ENCODE results near the gene PRRT2.
A peak's percentile ranks its signal among the peaks of the same experiment; 100 is the strongest.

The PRRT2 gene

GRCh38 chr16:29857133-29857760, 45.3 kb downstream of the PRRT2 start:
- no peaks in the 10 kb centered on the region for H3K9me3 ChIP-seq (ENCODE audit: insufficient read depth, low read depth, low read length)
- no peak overlapping the region for H3K27ac ChIP-seq (ENCODE audit: low read depth, low read length)
- H3K36me3 ChIP-seq (ENCODE audit: insufficient read depth, low read length) = peaks cover 22% of the 10 kb centered on the region
- no peak overlapping the region for H3K9ac ChIP-seq (ENCODE audit: low read depth, low read length)
- no peaks in the 10 kb centered on the region for H3K27me3 ChIP-seq (ENCODE audit: insufficient read depth, low read length)
- H3K4me1 ChIP-seq (ENCODE audit: insufficient read depth, low read length) = no peaks in the 10 kb centered on the region
- no peak overlapping the region for H3K4me3 ChIP-seq (ENCODE audit: low read length)
- WGBS = 95% methylated on average over 7 of the region's 7 CpGs

DNA sequence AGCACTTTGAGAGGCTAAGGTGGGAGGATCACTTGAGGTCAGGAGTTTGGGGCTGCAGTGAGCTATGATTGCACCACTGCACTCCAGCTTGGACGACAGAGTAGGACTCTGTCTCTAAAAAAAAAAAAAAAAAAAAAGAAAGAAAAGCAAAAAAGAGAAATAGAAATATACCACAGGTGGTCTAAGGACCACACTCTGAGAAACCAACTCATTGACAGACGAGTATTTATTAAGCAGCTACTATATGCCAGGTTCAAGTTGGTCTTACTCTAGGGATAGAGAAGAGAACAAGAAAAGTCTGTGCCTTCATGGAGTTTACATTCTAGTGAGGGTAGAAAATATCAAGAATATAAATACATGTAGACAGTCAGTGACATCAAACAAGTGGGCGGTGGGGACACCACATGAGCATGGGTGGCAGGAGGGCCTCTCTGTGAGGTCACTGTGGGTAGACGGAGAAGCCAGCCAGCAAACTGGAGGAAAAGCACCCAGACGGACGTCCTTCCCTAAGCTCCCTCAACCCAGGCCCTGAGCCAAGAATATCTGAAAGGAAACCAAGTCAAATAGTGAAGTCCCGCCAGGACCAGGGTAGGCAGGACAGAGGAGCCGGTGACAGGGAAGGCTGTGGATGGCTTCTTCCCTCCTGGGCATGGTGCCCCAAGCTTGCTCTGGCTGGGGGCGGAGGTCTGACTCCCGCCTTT, 46.3 kb downstream of the PRRT2 start:
- no peak overlapping the region for H3K9ac ChIP-seq (ENCODE audit: low read depth, low read length)
- no peaks in the 10 kb centered on the region for H3K4me1 ChIP-seq (ENCODE audit: insufficient read depth, low read length)

DNA sequence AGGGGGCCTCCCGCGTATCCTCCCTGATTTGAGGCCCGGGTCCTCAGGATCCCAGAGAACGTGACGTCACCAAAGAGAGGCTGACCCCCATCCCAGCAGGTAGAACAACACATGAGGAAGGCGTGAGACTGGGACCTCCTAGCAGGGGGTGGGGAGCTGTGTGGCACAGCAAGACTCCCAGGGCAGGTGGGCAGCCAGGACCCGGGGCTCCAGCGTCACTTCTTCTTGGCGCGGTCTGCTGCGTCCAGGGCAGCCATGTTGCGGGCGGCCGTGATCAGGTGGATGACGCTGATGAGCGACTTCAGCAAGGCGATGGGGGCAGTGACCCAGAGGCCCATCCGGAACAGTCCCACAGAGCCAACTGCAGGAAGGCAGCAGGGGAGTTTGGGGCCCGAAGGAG, 47.0 kb downstream of the PRRT2 start:
- Histone ChIP-seq H3K36me3 (ENCODE audit: insufficient read depth, low read length) (peaks cover 22% of the 10 kb centered on the region), H3K9me3 (ENCODE audit: insufficient read depth, low read depth, low read length) (no peaks in the 10 kb centered on the region), H3K27me3 (ENCODE audit: insufficient read depth, low read length) (no peaks in the 10 kb centered on the region), H3K4me3 (ENCODE audit: low read length) (no peak overlapping the region), H3K4me1 (ENCODE audit: insufficient read depth, low read length) (no peaks in the 10 kb centered on the region), H3K9ac (ENCODE audit: low read depth, low read length) (no peak overlapping the region), H3K27ac (ENCODE audit: low read depth, low read length) (no peak overlapping the region)
- WGBS = 94% methylated on average over 19 of the region's 19 CpGs

More for the DNA sequence above, 46.3 kb downstream of the PRRT2 start:
- H3K27ac ChIP-seq (ENCODE audit: low read depth, low read length) = no peak overlapping the region
- peaks cover 22% of the 10 kb centered on the region for H3K36me3 ChIP-seq (ENCODE audit: insufficient read depth, low read length)
- H3K27me3 ChIP-seq (ENCODE audit: insufficient read depth, low read length) = no peaks in the 10 kb centered on the region
- no peaks in the 10 kb centered on the region for H3K9me3 ChIP-seq (ENCODE audit: insufficient read depth, low read depth, low read length)
- WGBS = 92% methylated on average over 9 of the region's 10 CpGs
- no peak overlapping the region for H3K4me3 ChIP-seq (ENCODE audit: low read length)

- no peak overlapping the region for H3K4me3 ChIP-seq (ENCODE audit: low read length)
- H3K36me3 ChIP-seq (ENCODE audit: insufficient read depth, low read length) = peaks cover 22% of the 10 kb centered on the region
- no peak overlapping the region for H3K27ac ChIP-seq (ENCODE audit: low read depth, low read length)
- H3K9ac ChIP-seq (ENCODE audit: low read depth, low read length) = no peak overlapping the region
- no peaks in the 10 kb centered on the region for H3K4me1 ChIP-seq (ENCODE audit: insufficient read depth, low read length)
- H3K27me3 ChIP-seq (ENCODE audit: insufficient read depth, low read length) = no peaks in the 10 kb centered on the region
- WGBS = 92% methylated on average over 9 of the region's 9 CpGs
- H3K9me3 ChIP-seq (ENCODE audit: insufficient read depth, low read depth, low read length) = no peaks in the 10 kb centered on the region
Observed at GRCh38 chr16:29860218-29860617, 48.2 kb downstream of the PRRT2 start.

DNA sequence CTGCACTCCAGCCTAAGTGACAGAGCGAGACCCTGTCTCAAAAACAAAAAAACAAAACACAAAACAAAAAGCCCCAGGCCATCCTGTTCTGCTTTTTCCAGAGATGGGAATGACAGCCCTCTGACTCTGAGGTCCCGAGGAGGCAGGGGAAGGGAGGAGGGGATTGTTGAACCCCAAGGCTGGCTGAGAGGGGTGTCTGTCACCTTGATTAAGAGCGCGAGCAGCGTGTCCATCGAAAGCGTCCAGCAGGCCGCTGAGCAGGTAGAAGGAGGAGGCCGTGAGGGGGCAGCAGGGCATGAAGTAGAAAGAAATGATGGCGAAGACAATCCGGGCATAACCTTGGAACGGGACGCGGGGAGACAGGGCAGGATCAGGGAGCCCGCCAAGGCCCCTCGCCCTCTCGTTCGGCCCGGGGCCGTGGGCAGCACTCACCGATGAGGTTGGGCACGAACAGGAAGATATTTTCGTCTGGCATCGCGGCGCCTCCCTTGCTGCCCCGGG, 50.4 kb downstream of the PRRT2 start:
- no peaks in the 10 kb centered on the region for H3K9me3 ChIP-seq (ENCODE audit: insufficient read depth, low read depth, low read length)
- WGBS = 3% methylated on average over 27 of the region's 27 CpGs
- H3K4me3 ChIP-seq (ENCODE audit: low read length) = peak overlapping the region; percentile 97
- peak overlapping the region; percentile 92 for H3K9ac ChIP-seq (ENCODE audit: low read depth, low read length)
- H3K27me3 ChIP-seq (ENCODE audit: insufficient read depth, low read length) = no peaks in the 10 kb centered on the region
- H3K27ac ChIP-seq (ENCODE audit: low read depth, low read length) = peak overlapping the region; percentile 95; the same call in 1 of the 2 replicates
- H3K4me1 ChIP-seq (ENCODE audit: insufficient read depth, low read length) = no peaks in the 10 kb centered on the region
- peaks cover 22% of the 10 kb centered on the region for H3K36me3 ChIP-seq (ENCODE audit: insufficient read depth, low read length)

GRCh38 chr16:29862884-29863668, 51.1 kb downstream of the PRRT2 start, which contains the start of gene CDIPT:
CDIPT (minus strand) TSS chr16:29863226; CDS start chr16:29862857, 369 bp downstream.
- under 1% methylated on average over 53 of the region's 57 CpGs for WGBS
- peaks cover 22% of the 10 kb centered on the region for H3K36me3 ChIP-seq (ENCODE audit: insufficient read depth, low read length)
- no peaks in the 10 kb centered on the region for H3K4me1 ChIP-seq (ENCODE audit: insufficient read depth, low read length)
- no peaks in the 10 kb centered on the region for H3K27me3 ChIP-seq (ENCODE audit: insufficient read depth, low read length)
- H3K9ac ChIP-seq (ENCODE audit: low read depth, low read length) = peak within 1 kb of the TSS; percentile 92
- H3K27ac ChIP-seq (ENCODE audit: low read depth, low read length) = peak within 1 kb of the TSS; percentile 95
- peak within 1 kb of the TSS; percentile 97 for H3K4me3 ChIP-seq (ENCODE audit: low read length)
- H3K9me3 ChIP-seq (ENCODE audit: insufficient read depth, low read depth, low read length) = no peaks in the 10 kb centered on the region

DNA sequence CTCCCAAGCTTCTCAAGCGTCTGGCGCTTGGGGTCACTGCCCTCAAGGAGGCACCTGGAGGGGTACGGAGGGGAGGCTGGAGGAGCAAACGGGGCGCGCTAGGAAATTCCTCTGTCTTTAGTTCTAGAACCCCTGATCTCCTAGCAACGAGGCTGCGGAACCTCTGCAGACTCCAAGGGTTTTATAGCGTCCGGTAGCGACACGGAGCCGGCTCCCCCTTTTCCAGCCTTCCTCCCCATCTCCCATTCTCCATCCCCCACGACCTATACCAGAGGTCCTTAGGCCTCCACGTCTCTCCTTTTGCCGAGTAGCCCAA, 51.6 kb downstream of the PRRT2 start:
- Histone ChIP-seq H3K9me3 (ENCODE audit: insufficient read depth, low read depth, low read length) (no peaks in the 10 kb centered on the region), H3K9ac (ENCODE audit: low read depth, low read length) (no peak overlapping the region), H3K36me3 (ENCODE audit: insufficient read depth, low read length) (peaks cover 17% of the 10 kb centered on the region), H3K27ac (ENCODE audit: low read depth, low read length) (no peak overlapping the region), H3K27me3 (ENCODE audit: insufficient read depth, low read length) (no peaks in the 10 kb centered on the region), H3K4me3 (ENCODE audit: low read length) (peak overlapping the region; percentile 97), H3K4me1 (ENCODE audit: insufficient read depth, low read length) (no peaks in the 10 kb centered on the region)
- WGBS = 37% methylated on average over 16 of the region's 16 CpGs

DNA sequence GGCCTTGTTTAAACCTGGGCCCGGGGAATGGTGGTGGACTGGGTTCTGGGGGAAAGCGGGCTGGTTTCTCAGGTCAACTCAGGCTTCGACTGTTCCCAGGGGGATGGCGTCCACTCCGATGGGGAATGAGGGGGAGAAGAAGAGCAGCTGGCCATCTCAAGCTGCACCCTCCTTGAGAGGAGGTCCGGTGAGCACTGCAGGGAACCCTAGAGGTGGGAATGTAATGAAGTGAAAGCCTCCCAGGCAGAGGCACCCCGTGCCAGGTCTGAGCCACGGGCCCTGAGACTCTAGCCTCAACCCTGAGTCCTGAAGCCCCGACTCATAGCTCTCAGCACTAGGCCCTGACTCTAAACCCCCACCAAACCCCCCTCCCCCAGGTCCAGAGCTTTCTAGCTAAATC, 52.2 kb downstream of the PRRT2 start:
- Histone ChIP-seq H3K4me1 (ENCODE audit: insufficient read depth, low read length) (no peaks in the 10 kb centered on the region), H3K36me3 (ENCODE audit: insufficient read depth, low read length) (peaks cover 14% of the 10 kb centered on the region), H3K4me3 (ENCODE audit: low read length) (no peak overlapping the region), H3K27me3 (ENCODE audit: insufficient read depth, low read length) (no peaks in the 10 kb centered on the region), H3K27ac (ENCODE audit: low read depth, low read length) (no peak overlapping the region), H3K9me3 (ENCODE audit: insufficient read depth, low read depth, low read length) (no peaks in the 10 kb centered on the region), H3K9ac (ENCODE audit: low read depth, low read length) (no peak overlapping the region)
- WGBS = 92% methylated on average over 9 of the region's 9 CpGs
